SKM-1 (cell line): ENCODE results near the gene VAC14.

Source experiments
- DNase-seq: peaks from one replicate; lab custom pipeline; 2025; ENCODE audit not compliant: unreplicated experiment; lab: John Stamatoyannopoulos, UW

Gene VAC14

DNA sequence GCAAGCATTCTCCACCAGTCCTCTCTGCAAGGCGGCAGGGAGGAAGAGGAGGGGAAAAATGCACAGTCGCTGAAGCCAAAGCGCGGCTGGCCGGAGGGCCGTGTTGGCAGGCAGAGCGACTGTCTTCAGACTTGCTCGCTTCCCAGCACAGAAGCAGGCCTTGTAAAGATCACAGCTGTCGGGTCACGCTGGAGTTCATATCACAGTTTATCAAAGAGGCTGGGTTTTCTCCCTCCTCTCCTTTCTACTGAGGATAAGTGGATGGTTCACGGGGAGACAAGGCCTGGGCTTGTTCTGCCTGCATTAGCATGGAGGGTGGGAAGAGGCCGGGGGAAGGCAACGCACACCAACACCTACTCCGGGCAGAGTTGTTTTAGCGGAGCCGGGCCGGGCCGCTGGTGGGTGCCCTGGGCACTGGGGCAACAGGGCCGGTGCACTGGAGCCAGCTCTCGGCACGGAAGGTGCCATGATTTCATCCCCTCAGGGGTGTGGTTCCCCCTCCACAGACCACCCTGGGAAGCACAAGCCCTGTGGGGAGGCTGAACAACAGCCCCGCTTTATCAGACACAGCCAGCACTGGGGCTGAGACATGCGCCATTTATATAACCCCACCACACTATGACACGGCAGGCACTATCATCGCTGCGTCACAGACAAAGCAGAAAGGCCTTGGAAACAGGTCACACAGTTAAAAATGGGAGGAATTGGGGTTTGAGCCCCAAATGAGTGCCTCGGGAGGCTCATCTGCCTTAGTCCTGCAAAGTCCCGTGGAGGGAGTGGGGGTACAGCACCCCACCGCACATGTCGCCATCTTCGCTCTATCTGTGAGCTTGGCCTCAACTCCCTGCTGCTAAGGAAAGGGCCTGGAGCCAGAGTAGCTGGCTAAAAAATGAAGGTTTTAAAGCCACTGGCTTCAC lies 74.8 kb downstream of the VAC14 start:
- DNase-seq: no peak

DNA sequence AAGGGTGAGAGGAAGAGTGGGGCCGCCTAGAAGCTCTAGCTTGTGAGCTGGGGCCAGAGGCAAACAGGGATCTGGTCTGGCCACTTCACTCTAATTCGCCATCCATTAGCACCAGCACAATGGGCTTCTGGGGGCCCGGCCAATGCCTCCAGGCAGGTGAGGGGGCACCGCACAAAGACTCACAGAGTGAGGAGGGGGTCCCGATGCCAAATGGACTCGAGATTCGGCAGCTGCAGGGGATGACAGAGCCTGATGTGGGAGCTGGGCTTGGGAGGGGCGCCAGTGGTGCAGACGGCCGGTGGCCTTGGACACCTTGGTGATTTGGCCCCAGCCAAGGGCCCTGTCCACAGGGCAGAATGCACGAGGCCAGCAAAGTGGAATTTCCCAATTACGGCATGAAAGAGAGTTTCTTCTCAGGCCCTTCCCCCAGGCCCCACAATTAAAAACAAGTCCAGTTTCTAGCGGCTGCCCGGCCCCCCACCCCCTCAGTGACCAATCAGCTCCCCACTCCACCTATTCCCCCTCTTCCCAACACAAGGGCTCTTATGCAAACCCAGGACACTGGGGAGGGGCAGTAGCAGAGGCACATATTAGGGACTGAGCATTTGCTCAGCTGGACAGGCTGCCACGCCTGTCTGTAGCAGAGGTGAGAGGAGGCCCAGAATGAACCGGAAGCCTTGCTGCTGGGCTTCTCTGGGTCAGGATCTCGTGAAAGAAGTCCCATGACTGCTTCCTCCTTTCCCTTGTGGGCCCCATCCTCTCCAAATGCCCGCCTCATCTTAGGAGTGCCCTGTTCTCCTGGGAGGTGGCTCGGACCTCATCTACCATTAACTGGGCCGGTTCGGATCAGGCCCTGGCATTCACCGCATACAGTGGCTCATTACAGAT lies 75.7 kb downstream of the VAC14 start:
- DNase-seq: no peak

DNA sequence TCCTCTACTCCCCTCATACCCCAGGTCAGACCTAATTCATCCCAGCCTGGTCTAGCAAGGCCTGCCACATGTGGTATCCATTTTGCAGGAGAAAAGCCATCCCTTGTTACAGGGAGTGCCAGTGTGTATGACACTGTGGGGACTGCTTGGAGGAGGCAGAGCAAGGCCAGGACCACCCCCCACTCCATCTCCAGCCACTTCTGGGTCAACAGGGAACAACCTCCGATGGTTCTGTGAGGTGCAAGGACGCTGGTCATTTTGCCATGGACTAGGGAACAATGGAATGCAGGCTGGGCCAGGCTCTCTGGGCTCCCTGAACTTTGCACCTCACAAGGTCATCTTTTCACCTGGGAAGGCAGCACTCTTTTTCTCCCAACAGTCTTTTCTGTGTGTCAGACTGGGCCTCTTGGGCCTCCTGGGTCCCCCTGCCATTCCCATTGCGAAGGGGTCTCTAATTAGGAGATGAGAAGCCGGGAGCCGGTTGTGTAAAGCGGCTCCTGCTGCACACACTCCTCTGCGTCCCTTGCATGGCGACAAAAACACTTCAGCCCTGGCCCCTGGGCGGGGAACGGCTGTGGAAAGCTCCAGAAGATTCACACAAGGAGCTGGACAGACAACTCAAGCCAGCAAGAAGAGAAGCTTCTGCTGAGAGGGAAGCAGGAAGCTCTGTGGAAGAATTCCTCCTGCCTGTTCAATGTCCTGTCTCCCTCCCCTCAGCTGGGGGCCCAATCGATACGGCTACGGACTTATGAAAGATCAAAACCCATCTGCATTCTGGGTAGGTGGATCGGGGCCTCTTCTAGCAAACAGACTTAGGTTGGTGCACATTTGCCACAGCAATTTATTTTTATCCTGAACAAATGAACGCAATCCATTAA lies 76.6 kb downstream of the VAC14 start:
- DNase-seq: no peak

DNA sequence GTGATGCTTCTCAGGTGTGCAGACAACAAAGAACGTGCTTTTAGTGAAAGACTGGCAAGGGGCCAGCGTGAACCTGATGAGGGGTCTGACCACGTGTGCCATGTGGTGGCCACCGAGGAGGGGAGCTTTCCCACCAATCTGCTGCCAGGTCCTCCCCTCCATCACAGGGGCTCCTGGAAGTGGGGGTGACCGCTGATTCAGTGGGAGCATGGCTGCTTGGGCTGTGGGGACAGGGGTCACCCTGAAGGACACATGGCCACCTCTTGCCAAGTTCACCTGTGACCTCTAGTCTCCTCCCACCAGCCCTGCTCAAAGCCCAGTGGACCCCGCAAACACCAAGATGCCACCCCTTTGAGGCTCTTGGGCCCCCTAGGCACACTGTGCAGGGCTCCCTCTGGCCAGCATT lies 77.2 kb downstream of the VAC14 start:
- no peak for DNase-seq

DNA sequence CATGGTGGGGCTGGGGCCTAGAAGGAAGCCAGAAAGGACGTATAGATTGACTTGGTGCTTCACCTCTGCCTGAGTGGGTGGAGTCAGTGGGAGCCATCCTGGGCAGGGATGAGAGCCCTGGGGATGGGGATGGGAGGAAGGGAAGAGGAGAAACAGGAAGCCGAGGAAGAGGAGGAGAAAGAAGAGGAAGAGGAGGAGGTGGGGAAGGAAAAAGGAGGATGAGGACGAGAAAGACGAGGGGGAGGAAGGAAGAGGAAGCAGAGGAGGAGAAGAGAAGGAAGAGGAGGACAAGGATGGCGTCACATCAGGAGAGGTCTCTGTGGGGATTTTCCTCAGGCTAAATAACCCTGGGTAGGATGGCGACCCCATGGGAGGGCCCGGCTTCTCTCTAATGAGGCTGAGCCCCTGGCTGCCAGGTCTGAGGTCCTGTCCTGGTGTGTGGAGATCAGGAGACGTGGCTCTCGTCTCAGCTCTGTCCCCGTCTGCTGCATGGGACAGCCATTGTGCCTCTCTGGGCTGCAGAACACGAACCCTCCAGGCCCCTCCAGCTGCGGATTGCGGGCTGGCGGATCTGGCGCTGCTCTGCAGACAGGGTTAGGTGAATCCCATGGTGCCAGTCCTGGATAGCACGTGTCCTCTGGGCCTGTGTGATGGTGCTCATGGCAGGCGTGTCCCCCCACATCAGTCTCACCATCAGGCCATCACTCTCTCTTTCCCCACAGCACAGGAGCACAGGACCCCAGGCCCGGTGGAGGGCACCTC lies 79.6 kb downstream of the VAC14 start:
- no peak for DNase-seq

DNA sequence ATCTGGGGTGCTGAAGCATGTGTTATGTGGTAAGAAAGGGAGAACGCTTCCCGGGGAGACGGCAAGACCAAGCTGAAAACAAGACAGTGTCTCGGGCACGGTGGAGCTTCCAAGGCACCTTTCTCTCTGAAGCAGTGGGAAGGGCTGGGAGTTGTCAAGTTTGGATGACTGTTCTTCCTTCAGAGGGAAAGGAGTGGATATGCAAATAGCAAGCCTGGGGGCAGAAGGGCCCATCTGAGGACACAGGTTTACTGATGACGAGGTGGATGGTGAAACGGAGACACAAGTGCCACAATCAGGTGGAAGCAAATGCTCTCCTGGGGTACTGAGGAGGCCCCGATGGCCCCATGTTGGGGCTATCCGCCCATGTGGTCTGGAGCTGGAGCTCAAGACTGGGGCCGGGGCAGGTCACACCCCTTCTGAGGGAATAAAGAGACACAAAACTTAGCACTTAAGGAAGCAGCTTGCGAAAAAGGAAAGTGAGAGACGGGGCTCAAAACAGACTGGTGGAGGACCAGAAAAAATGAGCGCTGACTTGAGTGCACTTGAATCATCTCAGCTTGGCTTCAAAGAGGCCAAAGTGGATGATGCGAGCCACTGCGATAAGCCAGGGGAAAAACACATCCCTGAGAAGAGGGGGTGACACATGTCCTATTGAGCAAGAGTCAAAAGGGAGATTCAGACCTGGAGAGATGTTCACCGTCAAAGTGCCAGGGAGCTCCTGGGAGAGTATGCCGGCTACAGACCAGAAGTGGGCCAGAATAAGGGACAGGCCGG lies 80.3 kb downstream of the VAC14 start:
- DNase-seq: no peak

DNA sequence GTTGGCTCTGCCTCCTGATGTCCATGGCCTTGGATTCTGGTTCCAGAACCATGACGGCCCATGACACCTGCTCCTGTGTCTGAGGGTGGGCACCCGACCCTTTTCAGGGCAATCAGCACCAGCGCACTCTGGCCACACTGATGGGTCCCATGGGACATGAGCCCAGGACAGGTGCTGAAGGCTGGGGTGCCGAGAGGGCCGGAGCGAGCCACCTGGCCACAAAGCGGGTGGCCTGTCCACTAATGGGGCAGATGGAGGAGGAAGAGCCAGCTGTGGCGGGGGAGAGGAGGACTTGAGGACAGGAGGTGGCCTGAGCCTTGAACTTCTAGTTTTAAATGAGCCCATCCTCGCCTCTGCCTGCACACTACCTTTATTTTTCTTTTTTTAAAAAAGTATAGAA lies 83.9 kb downstream of the VAC14 start:
- DNase-seq: no peak

DNA sequence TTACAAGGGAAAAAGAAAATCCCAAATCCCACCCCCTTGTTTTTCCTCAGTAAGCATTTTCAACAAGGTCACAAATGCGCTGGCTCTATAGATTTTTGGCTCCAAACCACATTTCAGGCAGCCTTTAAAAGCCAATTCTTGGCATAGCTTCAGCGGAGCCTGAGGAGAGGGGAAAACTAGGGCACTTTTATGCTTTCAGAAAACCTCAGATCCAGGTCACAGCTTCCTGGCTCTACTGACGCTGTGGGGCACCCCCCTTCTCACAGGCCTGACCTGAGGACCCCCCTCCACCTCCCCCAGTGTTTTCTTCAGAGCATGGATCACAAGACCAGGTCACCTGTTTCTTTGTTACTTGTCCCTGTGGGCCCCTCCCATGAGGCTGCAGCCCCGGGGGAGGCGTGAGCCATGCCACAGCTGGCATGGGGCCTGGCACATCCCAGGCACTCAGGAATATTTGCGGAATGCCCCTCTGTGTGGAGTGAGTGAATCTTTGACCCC lies 85.0 kb downstream of the VAC14 start:
- no peak for DNase-seq

DNA sequence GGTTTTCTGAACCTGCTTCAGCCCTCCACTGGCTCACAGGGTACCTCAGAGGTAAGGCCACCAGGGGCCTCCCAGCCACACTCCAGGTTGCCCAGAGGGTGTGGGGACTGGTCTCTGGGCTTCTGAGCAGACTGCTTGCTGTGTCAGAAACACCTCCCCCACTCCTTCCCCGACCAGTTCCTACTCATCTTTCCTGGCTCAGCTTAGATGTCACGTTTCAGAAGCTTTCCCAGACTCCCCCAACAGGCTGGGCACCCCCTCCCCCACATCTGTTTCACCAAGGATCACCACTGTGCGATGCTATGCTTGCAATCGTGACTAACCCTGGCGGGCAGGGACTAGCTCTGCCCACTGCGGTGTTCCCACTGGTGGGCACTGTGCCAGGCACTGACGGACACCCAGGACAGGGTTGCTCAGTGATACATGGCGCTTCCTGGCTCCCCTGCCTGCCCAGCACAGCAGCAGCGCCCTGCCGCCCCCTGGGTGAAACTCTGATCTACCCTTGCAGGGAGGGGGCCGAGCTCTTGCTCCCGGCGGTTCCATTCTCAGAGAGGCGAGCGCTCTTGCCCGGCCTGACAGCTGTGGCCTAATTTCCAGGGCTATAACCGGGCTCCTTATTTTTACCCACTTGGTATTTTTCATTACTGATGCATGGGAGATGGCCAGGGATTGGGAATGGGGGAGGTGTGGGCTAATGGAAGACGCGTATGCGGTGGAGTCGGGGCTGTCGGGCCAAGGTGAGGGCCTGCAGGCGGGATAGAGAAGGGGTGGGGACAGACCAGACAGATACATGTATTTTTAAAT lies 85.7 kb downstream of the VAC14 start:
- no peak for DNase-seq

DNA sequence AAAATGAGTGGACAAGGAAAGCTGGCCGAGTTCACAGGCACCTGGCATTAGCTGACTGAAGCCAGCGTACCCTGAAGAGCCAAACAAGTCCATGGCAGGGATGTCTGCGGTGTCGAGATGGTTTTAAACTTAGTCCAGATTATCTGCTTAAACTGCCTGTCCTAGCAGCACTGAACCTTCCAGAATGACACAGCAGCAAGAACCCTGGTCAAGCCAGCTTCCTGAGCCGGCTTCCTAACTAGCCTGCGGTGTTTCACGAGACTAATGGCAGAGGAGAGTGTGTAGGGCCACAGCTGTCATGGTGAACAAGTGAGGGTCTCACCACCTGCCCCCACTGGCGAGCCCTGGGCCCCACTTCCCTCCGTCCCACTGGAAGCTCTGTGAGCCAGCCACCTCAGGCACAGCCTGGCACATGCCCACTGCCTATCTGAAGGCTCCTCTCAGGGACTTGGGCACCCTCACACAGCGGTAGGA lies 86.3 kb downstream of the VAC14 start:
- no peak for DNase-seq

DNA sequence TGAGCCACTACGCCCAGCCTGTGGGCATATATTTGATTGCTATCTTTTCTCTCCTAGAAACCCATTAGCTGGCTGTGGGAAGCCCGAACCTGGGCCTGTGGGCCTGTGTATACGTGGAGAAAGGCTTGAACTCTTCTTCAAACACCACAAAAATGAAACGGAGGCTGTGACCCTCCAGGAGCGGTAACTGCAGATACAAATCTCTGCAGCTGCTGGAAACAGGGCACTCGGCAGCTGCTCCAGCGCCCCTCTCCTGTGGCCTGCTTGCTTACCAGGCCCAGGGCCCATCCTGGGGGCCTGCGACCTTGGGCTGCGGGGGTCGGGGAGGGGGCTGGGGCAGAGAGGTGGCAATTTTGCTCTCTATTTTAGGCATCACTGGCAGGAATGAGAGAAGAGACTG lies 87.1 kb downstream of the VAC14 start:
- DNase-seq: no peak

DNA sequence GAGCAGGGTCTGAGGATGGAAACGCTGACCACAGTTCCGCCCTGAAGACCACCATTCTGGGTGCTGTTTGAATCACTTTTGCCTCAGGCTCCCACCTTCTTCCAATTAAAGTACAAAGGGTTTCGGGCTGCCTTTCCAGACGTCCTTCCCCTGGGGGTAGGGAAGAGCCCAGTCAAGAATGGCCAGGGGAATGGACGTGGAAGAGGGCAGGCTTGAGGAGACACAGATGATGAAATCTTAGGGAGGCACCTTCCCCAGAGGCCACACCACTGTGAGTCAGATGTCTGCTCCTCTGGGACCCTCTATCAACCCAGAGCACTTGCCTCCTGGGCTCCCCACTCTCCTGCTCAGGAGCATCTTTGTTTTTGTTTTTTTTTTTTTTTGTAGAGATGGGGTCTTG lies 87.6 kb downstream of the VAC14 start:
- no peak for DNase-seq

DNA sequence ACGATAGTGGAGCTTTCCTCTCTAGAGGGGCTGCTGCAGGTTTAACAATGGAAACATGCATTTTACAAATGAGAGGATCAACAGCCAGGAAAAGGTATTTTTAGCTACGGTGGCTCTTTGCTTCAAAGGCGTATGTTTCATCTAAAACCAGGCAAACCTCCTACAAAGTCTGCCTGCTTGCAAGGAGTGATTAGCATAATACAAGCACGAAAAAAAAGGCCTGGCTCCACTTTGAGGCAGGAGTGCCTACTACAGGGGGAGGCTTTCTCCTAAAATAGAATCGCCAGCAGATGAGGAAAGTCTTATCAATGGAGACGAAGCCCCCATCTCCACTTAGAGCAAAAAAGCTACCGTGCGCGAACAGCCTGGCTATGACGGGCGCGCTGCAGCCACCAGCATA lies 88.0 kb downstream of the VAC14 start:
- DNase-seq: no peak

DNA sequence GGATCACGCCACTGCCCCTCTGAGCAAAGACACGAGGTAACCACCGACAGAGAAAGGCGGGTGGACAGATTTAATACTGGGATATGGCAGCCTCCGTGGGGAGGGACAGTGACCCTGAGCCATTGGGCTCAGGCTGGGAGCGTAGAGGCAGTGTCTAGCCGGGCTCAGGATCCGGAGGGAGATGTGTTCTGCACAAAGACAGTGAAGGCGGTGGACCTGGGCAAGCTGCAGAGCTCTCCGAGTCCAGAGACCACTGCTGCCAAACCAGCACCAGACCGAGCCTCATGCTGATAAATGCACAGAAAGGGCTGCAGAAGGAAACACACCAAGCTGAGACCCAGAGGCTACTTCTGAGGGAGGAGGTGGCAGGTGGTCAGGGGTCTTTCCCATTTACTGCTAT lies 88.6 kb downstream of the VAC14 start:
- DNase-seq: no peak

DNA sequence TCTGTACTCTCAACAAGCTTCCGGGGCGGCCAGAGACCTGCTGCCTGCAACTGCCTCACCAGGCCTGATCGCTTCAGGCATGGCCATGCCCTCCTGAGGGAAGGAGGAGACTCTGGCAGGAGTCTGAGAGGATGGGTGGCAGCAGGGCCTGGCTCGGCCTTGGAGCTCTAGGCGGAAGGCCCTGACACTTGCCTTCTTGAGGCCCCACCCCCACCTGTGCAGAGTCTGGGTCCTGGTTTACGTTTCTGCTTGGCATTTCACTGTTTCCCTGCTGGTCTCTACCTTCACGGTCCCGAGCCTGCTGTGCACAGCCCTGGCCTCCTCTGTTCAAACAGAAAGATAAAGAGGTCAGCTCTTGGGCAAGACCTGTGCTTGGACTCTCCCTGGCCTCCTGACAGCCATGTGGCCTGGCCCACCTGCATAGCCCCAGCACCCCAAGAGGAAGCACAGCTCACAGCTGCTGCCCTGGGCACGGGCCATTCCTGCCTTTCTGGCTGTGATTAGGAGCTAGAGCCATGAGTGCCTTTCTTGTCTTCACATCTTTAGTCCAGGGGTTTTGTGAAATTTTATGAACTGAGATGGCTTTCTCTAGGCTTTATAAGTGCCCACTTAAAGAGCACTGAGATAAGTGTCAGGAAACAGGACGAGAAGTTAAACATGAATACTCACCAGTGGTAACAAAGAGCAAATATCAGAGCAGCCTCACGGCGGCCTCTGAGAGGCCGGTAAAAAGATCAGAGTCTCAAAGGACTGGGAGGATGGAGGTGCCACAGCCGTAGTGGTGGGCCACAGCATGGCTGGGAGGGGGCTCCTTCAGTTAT lies 89.5 kb downstream of the VAC14 start:
- no peak for DNase-seq

DNA sequence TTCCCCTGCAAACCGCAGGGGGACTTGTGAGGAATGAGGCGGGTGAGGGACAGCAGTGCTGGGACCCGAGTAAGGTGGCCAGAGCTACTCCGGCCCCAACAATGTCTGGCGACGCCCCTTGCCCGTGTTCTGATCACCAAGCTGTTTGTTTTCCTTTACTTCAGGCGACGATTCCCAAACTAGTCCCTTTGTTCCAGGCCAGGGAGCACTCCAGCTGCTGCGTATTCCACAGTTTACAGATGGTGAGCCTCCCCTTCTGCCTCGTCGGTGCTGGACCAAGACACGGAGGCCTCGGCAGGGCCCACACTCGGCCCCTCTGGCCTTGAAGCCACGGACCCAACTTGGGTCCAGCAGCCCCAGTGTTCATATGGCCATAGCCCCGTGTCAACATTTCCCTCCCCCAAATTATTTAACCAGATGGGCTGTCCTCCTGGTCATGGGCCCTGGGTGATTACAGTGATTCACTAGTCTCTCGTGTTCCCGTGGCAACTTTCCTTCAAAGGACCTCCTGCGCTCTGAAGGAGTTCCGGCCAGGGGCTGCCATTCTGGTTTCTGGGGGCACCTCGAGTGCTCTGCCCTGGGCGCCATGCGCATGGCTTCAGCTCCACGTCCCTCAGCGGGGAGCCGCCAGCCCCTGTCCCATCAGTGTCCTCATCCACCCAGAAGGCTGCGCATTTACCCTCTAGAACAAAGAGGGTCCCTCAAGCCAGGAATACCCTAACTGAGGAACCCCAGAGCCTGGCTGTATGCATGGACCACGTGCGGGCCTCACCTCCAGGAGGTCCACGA lies 90.3 kb downstream of the VAC14 start:
- DNase-seq: no peak

DNA sequence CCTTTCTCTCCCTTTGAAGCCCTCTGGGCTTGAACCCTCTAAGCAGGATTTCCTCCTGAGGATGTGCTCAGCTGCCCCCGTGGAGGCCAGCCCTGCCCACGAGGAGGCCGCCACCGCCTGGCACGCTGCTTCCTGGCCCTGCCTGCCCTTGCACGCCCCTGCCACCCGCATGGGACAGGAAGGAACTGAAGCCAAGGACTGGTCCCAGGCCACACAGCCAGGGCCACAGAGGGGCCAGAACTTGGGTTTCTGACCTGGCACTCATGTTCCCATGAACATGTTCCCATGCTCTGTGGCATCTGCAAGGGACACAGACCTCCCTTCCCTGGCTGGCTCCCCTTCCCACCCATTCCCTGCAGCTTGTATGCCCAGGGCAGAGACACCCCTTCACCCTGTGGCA lies 91.0 kb downstream of the VAC14 start:
- DNase-seq: no peak
